ENCODE data around the gene BAG5.
"Not testable (repeated sequence)": the region's sequence is repeated elsewhere in the genome, so short reads cannot be mapped to it uniquely, and the experiment has no call there.

- not testable (repeated sequence) for TF ChIP-seq RAD21 (IDR thresholded peaks at IDR 0.05 in 1 of 2, conservative IDR thresholded peaks at IDR 0.05 in 1 of 2; ENCODE audit: low read depth in 2 of 2, low read length in 2 of 2); EP300 (IDR thresholded peaks at IDR 0.05; ENCODE audit: borderline replicate concordance in 1 of 2, low read depth in 2 of 2, low read length in 2 of 2); POLR2A (IDR thresholded peaks at IDR 0.05; ENCODE audit: control extremely low read depth in 1 of 2, low read depth in 2 of 2, low read length in 2 of 2); CBX8 (IDR thresholded peaks at IDR 0.05; ENCODE audit: borderline replicate concordance, low read depth, low read length); EZH2 (IDR thresholded peaks at IDR 0.05; ENCODE audit: low read depth, low read length, severe bottlenecking)
- TF ChIP-seq, protein P1, sequence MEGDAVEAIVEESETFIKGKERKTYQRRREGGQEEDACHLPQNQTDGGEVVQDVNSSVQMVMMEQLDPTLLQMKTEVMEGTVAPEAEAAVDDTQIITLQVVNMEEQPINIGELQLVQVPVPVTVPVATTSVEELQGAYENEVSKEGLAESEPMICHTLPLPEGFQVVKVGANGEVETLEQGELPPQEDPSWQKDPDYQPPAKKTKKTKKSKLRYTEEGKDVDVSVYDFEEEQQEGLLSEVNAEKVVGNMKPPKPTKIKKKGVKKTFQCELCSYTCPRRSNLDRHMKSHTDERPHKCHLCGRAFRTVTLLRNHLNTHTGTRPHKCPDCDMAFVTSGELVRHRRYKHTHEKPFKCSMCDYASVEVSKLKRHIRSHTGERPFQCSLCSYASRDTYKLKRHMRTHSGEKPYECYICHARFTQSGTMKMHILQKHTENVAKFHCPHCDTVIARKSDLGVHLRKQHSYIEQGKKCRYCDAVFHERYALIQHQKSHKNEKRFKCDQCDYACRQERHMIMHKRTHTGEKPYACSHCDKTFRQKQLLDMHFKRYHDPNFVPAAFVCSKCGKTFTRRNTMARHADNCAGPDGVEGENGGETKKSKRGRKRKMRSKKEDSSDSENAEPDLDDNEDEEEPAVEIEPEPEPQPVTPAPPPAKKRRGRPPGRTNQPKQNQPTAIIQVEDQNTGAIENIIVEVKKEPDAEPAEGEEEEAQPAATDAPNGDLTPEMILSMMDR (IDR thresholded peaks at IDR 0.05; ENCODE audit: control extremely low read depth in 1 of 3, insufficient read depth in 1 of 3, low read depth in 1 of 3, low read length in 3 of 3) = not testable (repeated sequence)
These were observed 50.3 kb downstream of the BAG5 start for GRCh38 chr14:103512180-103512579.

All from H1 (cell line).